B cell (primary cell): Measurements from ENCODE around the gene LRFN4. TPM values are rescaled to one million over a fixed set of nuclear protein-coding genes. Genes with fewer than 3 reads are reported as not detected.

Source experiments
- ATAC-seq: fragments of 200-7000 bp; cut with Tn5 transposase; one replicate; pipeline ENCODE4 v1.10.0; 2021; ENCODE audit warnings: low read depth, mild to moderate bottlenecking, moderate number of reproducible peaks, moderate library complexity
- CTCF ChIA-PET: fragments of 350-600 bp; sonication (Branson Sonifier 250); formaldehyde crosslinking; loops from one replicate; lab custom pipeline; 2021; ENCODE audit warnings: antibody characterized with exemption, inconsistent platforms; lab: Charles Lee
- POLR2A ChIA-PET: fragments of 350-600 bp; sonication (Branson Sonifier 250); formaldehyde crosslinking; loops from one replicate; lab custom pipeline; 2021; ENCODE audit warnings: antibody characterized with exemption; lab: Charles Lee
- DNase-seq: peaks from one replicate; pipeline ENCODE4 v3.0.0; 2013
- H2AFZ ChIP-seq: 2 replicates; pipeline ENCODE4 v1.6.1; 2012; ENCODE audit warnings: mild to moderate bottlenecking, low read depth, low read length; ENCODE audit not compliant: insufficient read depth, poor library complexity, severe bottlenecking
- H3K27ac ChIP-seq, 2 donors: 1 replicate in 1 of 2; 2 replicates in 1 of 2; pipeline ENCODE4 v1.5.1; 2012 to 2013; ENCODE audit warnings: low read length in 2 of 2, mild to moderate bottlenecking in 2 of 2, moderate library complexity in 1 of 2
- H3K27me3 ChIP-seq, 4 experiments: fragments of 200-600 bp in 1 of 4; sonication (generic) in 1 of 4; replicated peaks in 1 of 4; 1 replicate in 2 of 4; 2 replicates in 2 of 4; pipeline versions ENCODE4 v1.6.1 to v1.7.0; 2013 to 2016; ENCODE audit warnings: low read length in 3 of 4, mild to moderate bottlenecking in 2 of 4, mixed read lengths in 1 of 4, moderate library complexity in 1 of 4; ENCODE audit not compliant: insufficient read depth in 4 of 4, control insufficient read depth in 3 of 4; ENCODE audit errors: control extremely low read depth in 1 of 4
- H3K36me3 ChIP-seq, 2 experiments: replicated peaks in 1 of 2; 1 replicate in 1 of 2; 2 replicates in 1 of 2; pipeline versions ENCODE4 v1.6.1 to v1.7.1; 2013; ENCODE audit warnings: low read length in 1 of 2; ENCODE audit not compliant: insufficient read depth in 2 of 2, control insufficient read depth in 1 of 2; ENCODE audit errors: control extremely low read depth in 1 of 2, extremely low read depth in 1 of 2
- H3K4me1 ChIP-seq, 2 donors: fragments of 200-600 bp in 1 of 2; sonication (generic) in 1 of 2; 1 replicate in 1 of 2; 2 replicates in 1 of 2; pipeline versions ENCODE4 v1.5.1 to v1.6.1; 2013 to 2017; ENCODE audit warnings: low read length in 2 of 2; ENCODE audit not compliant: control insufficient read depth in 2 of 2, insufficient read depth in 2 of 2
- H3K4me2 ChIP-seq: replicated peaks from 2 replicates; pipeline ENCODE3; 2012; ENCODE audit warnings: mild to moderate bottlenecking, low read depth, low read length; ENCODE audit not compliant: poor library complexity, severe bottlenecking
- H3K4me3 ChIP-seq, 5 experiments: fragments of 200-600 bp in 1 of 5; sonication (generic) in 1 of 5; 1 replicate in 3 of 5; 2 replicates in 2 of 5; pipeline versions ENCODE4 v1.5.1 to v1.7.0; 2011 to 2016; ENCODE audit warnings: low read length in 4 of 5, mild to moderate bottlenecking in 4 of 5, low read depth in 2 of 5, control low read depth in 1 of 5, moderate library complexity in 1 of 5; ENCODE audit not compliant: insufficient read depth in 1 of 5; ENCODE audit errors: control extremely low read depth in 1 of 5, extremely low read depth in 1 of 5
- H3K79me2 ChIP-seq: fragments of 200-600 bp; sonication (generic); one replicate; pipeline ENCODE4 v1.6.0; 2016; ENCODE audit warnings: low read length; ENCODE audit not compliant: control insufficient read depth, insufficient read depth
- H3K9ac ChIP-seq: fragments of 200-600 bp; sonication (generic); 2 replicates; pipeline ENCODE4 v1.6.1; 2017; ENCODE audit warnings: mild to moderate bottlenecking, low read length, moderate library complexity
- H3K9me3 ChIP-seq, 3 donors: one replicate each; pipeline versions ENCODE4 v1.6.1 to v1.7.1; 2013; ENCODE audit warnings: low read length in 2 of 3; ENCODE audit not compliant: control insufficient read depth in 2 of 3, insufficient read depth in 1 of 3; ENCODE audit errors: control extremely low read depth in 1 of 3
- H4K20me1 ChIP-seq: 2 replicates; pipeline ENCODE4 v1.6.0; 2012; ENCODE audit warnings: mild to moderate bottlenecking, low read length; ENCODE audit not compliant: insufficient read depth, control insufficient read depth, poor library complexity, severe bottlenecking
- H3K27ac Mint-ChIP-seq: one replicate; pipeline ENCODE4 v1.8.0; 2021; ENCODE audit warnings: mixed read lengths
- H3K27me3 Mint-ChIP-seq: one replicate; pipeline ENCODE4 v1.8.0; 2021; ENCODE audit warnings: mixed read lengths
- H3K4me1 Mint-ChIP-seq: one replicate; pipeline ENCODE4 v1.8.0; 2021; ENCODE audit warnings: mixed read lengths
- H3K4me3 Mint-ChIP-seq: one replicate; pipeline ENCODE4 v1.8.0; 2021; ENCODE audit warnings: mixed read lengths
- H3K9me3 Mint-ChIP-seq: one replicate; pipeline ENCODE4 v1.8.0; 2022; ENCODE audit warnings: mixed read lengths; ENCODE audit not compliant: insufficient read depth
- EZH2 ChIP-seq: IDR thresholded peaks from 2 replicates; pipeline ENCODE4 v1.6.1; 2012; ENCODE audit warnings: borderline replicate concordance, low read depth, mild to moderate bottlenecking, moderate library complexity, low read length; ENCODE audit not compliant: insufficient read depth, poor library complexity, severe bottlenecking
- WGBS: methylation state at CpG from one replicate; pipeline ENCODE4 v1.1.5; 2013; ENCODE audit warnings: missing lambda C conversion rate; ENCODE audit not compliant: insufficient coverage; 5-methylcytosine and 5-hydroxymethylcytosine counted together
- intact Hi-C: fragments of 100-400 bp; cut with micrococcal nuclease; formaldehyde crosslinking; loops from one replicate; pipeline ENCODE4 v1.10.0; 2022
- polyA plus RNA-seq: library from polyadenylated mRNA; depleted of rRNA; stranded (reverse); fragments of >200 nt; gene quantifications from 2 replicates; pipeline ENCODE4 v1.2.3, GENCODE V29; 2012
- total RNA-seq, 2 donors: library from RNA; stranded (reverse); fragments of 120-200 nt in 1 of 2; gene quantifications; 1 replicate in 1 of 2; 2 replicates in 1 of 2; pipeline versions ENCODE4 v1.2.3 to v1.2.4, GENCODE V29; 2013 to 2022
- TF ChIP-seq, protein P1 (sequence below): fragments of 200-600 bp; IDR thresholded peaks from one replicate; pipeline ENCODE4 v1.8.0; 2022; ENCODE audit warnings: antibody characterized with exemption, mild to moderate bottlenecking

LRFN4 gene
- total and polyA plus RNA-seq, 2 donors (not counting 1 experiment from before 2014, with no cell fraction given): 7.1 to 12.1 TPM

GRCh38 chr11:66885469-66885868 lies 28.6 kb downstream of the LRFN4 start:
- no peaks in the 10 kb centered on the region for H3K79me2 ChIP-seq
- H3K9me3 ChIP-seq: no peaks in the 10 kb centered on the region
- no peak for TF ChIP-seq EZH2
- TF ChIP-seq, protein P1, sequence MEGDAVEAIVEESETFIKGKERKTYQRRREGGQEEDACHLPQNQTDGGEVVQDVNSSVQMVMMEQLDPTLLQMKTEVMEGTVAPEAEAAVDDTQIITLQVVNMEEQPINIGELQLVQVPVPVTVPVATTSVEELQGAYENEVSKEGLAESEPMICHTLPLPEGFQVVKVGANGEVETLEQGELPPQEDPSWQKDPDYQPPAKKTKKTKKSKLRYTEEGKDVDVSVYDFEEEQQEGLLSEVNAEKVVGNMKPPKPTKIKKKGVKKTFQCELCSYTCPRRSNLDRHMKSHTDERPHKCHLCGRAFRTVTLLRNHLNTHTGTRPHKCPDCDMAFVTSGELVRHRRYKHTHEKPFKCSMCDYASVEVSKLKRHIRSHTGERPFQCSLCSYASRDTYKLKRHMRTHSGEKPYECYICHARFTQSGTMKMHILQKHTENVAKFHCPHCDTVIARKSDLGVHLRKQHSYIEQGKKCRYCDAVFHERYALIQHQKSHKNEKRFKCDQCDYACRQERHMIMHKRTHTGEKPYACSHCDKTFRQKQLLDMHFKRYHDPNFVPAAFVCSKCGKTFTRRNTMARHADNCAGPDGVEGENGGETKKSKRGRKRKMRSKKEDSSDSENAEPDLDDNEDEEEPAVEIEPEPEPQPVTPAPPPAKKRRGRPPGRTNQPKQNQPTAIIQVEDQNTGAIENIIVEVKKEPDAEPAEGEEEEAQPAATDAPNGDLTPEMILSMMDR: no peak
- no peaks in the 10 kb centered on the region for H3K36me3 ChIP-seq
- H3K4me3 ChIP-seq: no peak overlapping the region
- no peak for ATAC-seq
- H3K4me1 ChIP-seq: no peaks in the 10 kb centered on the region
- H4K20me1 ChIP-seq: no peaks in the 10 kb centered on the region
- Mint-ChIP-seq H3K9me3 (no peaks in the 10 kb centered on the region), H3K27ac (no peak overlapping the region), H3K4me3 (no peak overlapping the region), H3K4me1 (no peaks in the 10 kb centered on the region), H3K27me3 (peaks cover 6% of the 10 kb centered on the region)
- H3K27ac ChIP-seq: no peak overlapping the region
- H3K9ac ChIP-seq: no peak overlapping the region
- 85% methylated on average over 3 of the region's 4 CpGs for WGBS
- ChIA-PET POLR2A (no interaction called here), CTCF (interaction anchor here (0.7 to 3.0 kb wide), 3 partner anchors 9 to 189 kb away, joined by 3 to 10 read pairs (median 4); no protein-coding TSS in a partner anchor)
- peaks cover 0 to 2% (median 0%) of the 10 kb centered on the region in 4 experiments for H3K27me3 ChIP-seq
- no peak overlapping the region for H3K4me2 ChIP-seq
- DNase-seq: no peak
- H2AFZ ChIP-seq: no peak overlapping the region
- intact Hi-C loops: no loop called here

GRCh38 chr11:66885950-66886440 lies 29.1 kb downstream of the LRFN4 start:
- POLR2A ChIA-PET: no interaction called here
- no peak for TF ChIP-seq EZH2
- TF ChIP-seq, protein P1: no peak

More at GRCh38 chr11:66885950-66886440, 29.1 kb downstream of the LRFN4 start:
- no peak overlapping the region for H3K4me2 ChIP-seq
- no peak for DNase-seq
- no peaks in the 10 kb centered on the region for H3K79me2 ChIP-seq
- no peak for ATAC-seq
- H3K4me3 Mint-ChIP-seq: no peak overlapping the region
- H3K4me1 Mint-ChIP-seq: no peaks in the 10 kb centered on the region
- no peak overlapping the region for H2AFZ ChIP-seq
- no peaks in the 10 kb centered on the region for H3K4me1 ChIP-seq
- H3K9ac ChIP-seq: no peak overlapping the region
- H3K9me3 Mint-ChIP-seq: no peaks in the 10 kb centered on the region
- H3K27ac ChIP-seq: no peak overlapping the region
- peaks cover 6% of the 10 kb centered on the region for H3K27me3 Mint-ChIP-seq
- H3K4me3 ChIP-seq: no peak overlapping the region
- CTCF ChIA-PET: interaction anchor here (0.7 to 3.0 kb wide), 3 partner anchors 52 to 190 kb away, joined by 3 to 10 read pairs (median 4); no protein-coding TSS in a partner anchor
- 84% methylated on average over 11 of the region's 11 CpGs for WGBS
- intact Hi-C loops: no loop called here
- no peaks in the 10 kb centered on the region for H3K36me3 ChIP-seq
- H3K9me3 ChIP-seq: no peaks in the 10 kb centered on the region
- H3K27ac Mint-ChIP-seq: no peak overlapping the region
- H4K20me1 ChIP-seq: no peaks in the 10 kb centered on the region
- peaks cover 0 to 2% (median 0%) of the 10 kb centered on the region in 4 experiments for H3K27me3 ChIP-seq
